Upper lobe of left lung (tissue), 6 donors: ENCODE data around the gene MICALL1. TPM values are rescaled to one million over a fixed set of nuclear protein-coding genes. Genes with fewer than 3 reads are reported as not detected.

Experiments used
- ATAC-seq, 2 donors: fragments of 200-7000 bp; cut with Tn5 transposase; one replicate each; pipeline ENCODE4 v1.9.1; 2022; ENCODE audit warnings: mild to moderate bottlenecking in 2 of 2, moderate library complexity in 2 of 2; ENCODE audit not compliant: low FRiP score in 2 of 2
- DNase-seq, 2 donors: peaks; one replicate each; pipeline ENCODE4 v3.0.0-alpha.2; 2019 to 2020
- H3K27ac ChIP-seq, 4 donors: fragments of 200-600 bp; sonication (generic); one replicate each; pipeline ENCODE4 v1.5.1; 2016 to 2019
- H3K27me3 ChIP-seq, 4 donors: fragments of 200-600 bp; sonication (generic); one replicate each; pipeline ENCODE4 v1.5.1; 2017 to 2019
- H3K36me3 ChIP-seq, 4 donors: fragments of 200-600 bp; sonication (generic); one replicate each; pipeline ENCODE4 v1.5.1; 2016 to 2019
- H3K4me1 ChIP-seq, 4 donors: fragments of 200-600 bp; sonication (generic); one replicate each; pipeline ENCODE4 v1.5.1; 2018 to 2019
- H3K4me3 ChIP-seq, 4 donors: fragments of 200-600 bp; sonication (generic); one replicate each; pipeline ENCODE4 v1.5.1; 2017 to 2019; ENCODE audit warnings: mild to moderate bottlenecking in 2 of 4, moderate library complexity in 1 of 4
- H3K9me3 ChIP-seq, 4 donors: fragments of 200-600 bp; sonication (generic); one replicate each; pipeline ENCODE4 v1.5.1; 2018 to 2019
- CTCF ChIP-seq, 6 experiments: fragments of 450-650 bp in 4 of 6; fragments of 200-600 bp in 2 of 6; sonication (generic) in 2 of 6; IDR thresholded peaks; one replicate each; pipeline ENCODE4 v1.5.1; 2016 to 2019; ENCODE audit warnings: antibody characterized with exemption in 6 of 6
- EP300 ChIP-seq, 4 donors: sonication (generic); formaldehyde crosslinking; IDR thresholded peaks; one replicate each; pipeline ENCODE4 v1.5.1; 2017; ENCODE audit warnings: antibody characterized with exemption in 4 of 4, control low read depth in 2 of 4
- POLR2A ChIP-seq, 4 donors: fragments of 450-650 bp; IDR thresholded peaks; one replicate each; pipeline ENCODE4 v1.5.1; 2016 to 2017; ENCODE audit warnings: antibody characterized with exemption in 4 of 4, mild to moderate bottlenecking in 2 of 4
- POLR2AphosphoS5 ChIP-seq, 2 donors: sonication (generic); formaldehyde crosslinking; IDR thresholded peaks; one replicate each; pipeline ENCODE4 v1.5.1; 2017; ENCODE audit warnings: antibody characterized with exemption in 2 of 2
- WGBS, 2 donors: methylation state at CpG; one replicate each; pipeline ENCODE4 v1.1.5; 2017 to 2018; 5-methylcytosine and 5-hydroxymethylcytosine counted together
- total RNA-seq, 6 donors: library from RNA; depleted of rRNA in 4 of 6; stranded (reverse); fragments of >200 nt in 4 of 6; gene quantifications; one replicate each; pipeline versions ENCODE4 v1.1.0 to v1.2.1, GENCODE V29; 2016 to 2021
- donor health status: DM: no; HTN: no; CAD: no; lungs with moderate emphysema.
- donor health status: DM: no; HTN: yes; CAD: no; lungs with severe emphysema.

The MICALL1 gene
- total RNA-seq, 6 donors from 2014 or later: 24.3 to 47.1 (median 37.3) TPM

GRCh38 chr22:37927637-37927936, 21.5 kb downstream of the MICALL1 start:
- ATAC-seq (no peak), DNase-seq (no peak)
- no peaks in the 10 kb centered on the region for H3K27me3 ChIP-seq
- WGBS, 2 donors: 100% methylated on average over 3 to 5 of the region's 5 CpGs
- H3K36me3 ChIP-seq: peaks cover 0 to 88% (median 52%) of the 10 kb centered on the region in 4 donors
- TF ChIP-seq CTCF (IDR thresholded peaks at IDR 0.05) (no peak), EP300 (IDR thresholded peaks at IDR 0.05) (no peak), POLR2A (IDR thresholded peaks at IDR 0.05) (no peak), POLR2AphosphoS5 (IDR thresholded peaks at IDR 0.05) (no peak)
- no peak overlapping the region for H3K27ac ChIP-seq
- peaks cover 8 to 31% (median 26%) of the 10 kb centered on the region in 4 donors for H3K4me1 ChIP-seq
- no peaks in the 10 kb centered on the region for H3K9me3 ChIP-seq
- H3K4me3 ChIP-seq: no peak overlapping the region

GRCh38 chr22:37929390-37929789, 23.3 kb downstream of the MICALL1 start:
- DNase-seq: peak in 1 of 2 donors; percentile 44
- peak overlapping the region in 3 of 4 donors; percentile 15 to 58 (median 52) for H3K27ac ChIP-seq
- WGBS, 2 donors: 67 to 90% methylated on average over 3 to 5 of the region's 5 CpGs

GRCh38 chr22:37930270-37930951, 24.3 kb downstream of the MICALL1 start:
- Histone ChIP-seq H3K27ac (peak overlapping the region in 3 of 4 donors; percentile 52 to 62 (median 52)), H3K36me3 (peaks cover 0 to 73% (median 40%) of the 10 kb centered on the region in 4 donors), H3K27me3 (no peaks in the 10 kb centered on the region), H3K4me3 (no peak overlapping the region), H3K4me1 (peaks cover 30 to 54% (median 46%) of the 10 kb centered on the region in 4 donors), H3K9me3 (no peaks in the 10 kb centered on the region)
- TF ChIP-seq POLR2AphosphoS5 (IDR thresholded peaks at IDR 0.05) (no peak), CTCF (IDR thresholded peaks at IDR 0.05) (peak in 4 of 6 experiments; percentile 25 to 48 (median 36)), POLR2A (IDR thresholded peaks at IDR 0.05) (no peak), EP300 (IDR thresholded peaks at IDR 0.05) (no peak)
- 43 to 63% methylated on average over 1 to 11 of the region's 11 CpGs for WGBS, 2 donors
- DNase-seq: peak in 1 of 2 donors; percentile 31
- ATAC-seq: peak in 1 of 2 donors; percentile 19

More at GRCh38 chr22:37929390-37929789, 23.3 kb downstream of the MICALL1 start:
- no peaks in the 10 kb centered on the region for H3K27me3 ChIP-seq
- no peak for TF ChIP-seq POLR2AphosphoS5 (IDR thresholded peaks at IDR 0.05)
- no peak for TF ChIP-seq POLR2A (IDR thresholded peaks at IDR 0.05)
- no peak for TF ChIP-seq EP300 (IDR thresholded peaks at IDR 0.05)
- TF ChIP-seq CTCF (IDR thresholded peaks at IDR 0.05): no peak
- peaks cover 25 to 49% (median 44%) of the 10 kb centered on the region in 4 donors for H3K4me1 ChIP-seq
- H3K4me3 ChIP-seq: no peak overlapping the region
- no peak for ATAC-seq
- peaks cover 0 to 79% (median 45%) of the 10 kb centered on the region in 4 donors for H3K36me3 ChIP-seq
- no peaks in the 10 kb centered on the region for H3K9me3 ChIP-seq

GRCh38 chr22:37930952-37931440, 24.9 kb downstream of the MICALL1 start:
- Histone ChIP-seq H3K36me3 (peaks cover 0 to 68% (median 37%) of the 10 kb centered on the region in 4 donors), H3K27ac (peak overlapping the region in 3 of 4 donors; percentile 24 to 52 (median 52)), H3K27me3 (no peaks in the 10 kb centered on the region), H3K4me3 (no peak overlapping the region), H3K9me3 (no peaks in the 10 kb centered on the region), H3K4me1 (peaks cover 30 to 54% (median 46%) of the 10 kb centered on the region in 4 donors)
- no peak for TF ChIP-seq POLR2A (IDR thresholded peaks at IDR 0.05)
- no peak for TF ChIP-seq CTCF (IDR thresholded peaks at IDR 0.05)
- TF ChIP-seq EP300 (IDR thresholded peaks at IDR 0.05): no peak
- no peak for TF ChIP-seq POLR2AphosphoS5 (IDR thresholded peaks at IDR 0.05)
- no peak for ATAC-seq
- WGBS, 2 donors: 51 to 56% methylated on average over 2 of the region's 2 CpGs
- peak in 1 of 2 donors; percentile 29 for DNase-seq
